ENCODE data around the gene MRPL54. TPM values are rescaled to one million over a fixed set of nuclear protein-coding genes. Genes with fewer than 3 reads are reported as not detected.

MRPL54 gene
- total and polyA plus RNA-seq, 5 donors from 2014 or later: 98.0 to 208 (median 157) TPM

DNA sequence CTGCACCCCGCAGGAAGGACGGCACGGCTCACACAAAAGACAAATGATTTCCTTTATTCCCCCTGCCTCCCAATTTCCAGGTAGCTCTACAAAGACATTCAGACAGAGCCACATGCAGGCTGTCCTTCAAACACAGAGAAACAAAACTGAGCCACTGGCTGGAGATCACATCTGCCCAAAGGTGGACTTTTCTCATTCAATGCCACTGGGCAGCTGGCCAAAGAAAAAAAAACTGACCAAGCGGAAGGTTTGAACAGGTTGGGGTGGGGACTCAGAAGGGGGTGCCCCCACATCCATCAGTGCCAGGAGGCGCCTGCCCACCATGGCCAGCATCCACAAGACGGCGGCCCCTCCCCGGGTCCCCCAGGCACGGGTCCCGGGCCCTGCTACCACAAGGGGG is 41.5 kb downstream of the MRPL54 start:
- Histone ChIP-seq H3K9me3 (ENCODE audit: control insufficient read depth in 2 of 2, low read length in 2 of 2) (no peaks in the 10 kb centered on the region), H3K4me1 (ENCODE audit: control insufficient read depth, insufficient read depth, low read length, poor library complexity, severe bottlenecking) (peaks cover 11% of the 10 kb centered on the region), H3K27me3 (ENCODE audit: control insufficient read depth, insufficient read depth, low read length) (no peaks in the 10 kb centered on the region), H3K27ac (ENCODE audit: insufficient read depth, low read length, poor library complexity, severe bottlenecking) (no peak overlapping the region), H3K36me3 (ENCODE audit: control insufficient read depth, insufficient read depth, low read length) (no peaks in the 10 kb centered on the region), H3K4me3 (ENCODE audit: low read depth, low read length) (no peak overlapping the region)
- Mint-ChIP-seq H3K27ac (no peak overlapping the region), H3K9me3 (peaks cover 0 to 2% (median 0%) of the 10 kb centered on the region in 7 donors), H3K27me3 (no peaks in the 10 kb centered on the region), H3K36me3 (no peaks in the 10 kb centered on the region), H3K4me1 (peaks cover 0 to 23% (median 6%) of the 10 kb centered on the region in 4 donors), H3K4me3 (no peak overlapping the region)
- DNase-seq: no peak
- ATAC-seq (ENCODE audit: low read depth in 2 of 2): no peak

DNA sequence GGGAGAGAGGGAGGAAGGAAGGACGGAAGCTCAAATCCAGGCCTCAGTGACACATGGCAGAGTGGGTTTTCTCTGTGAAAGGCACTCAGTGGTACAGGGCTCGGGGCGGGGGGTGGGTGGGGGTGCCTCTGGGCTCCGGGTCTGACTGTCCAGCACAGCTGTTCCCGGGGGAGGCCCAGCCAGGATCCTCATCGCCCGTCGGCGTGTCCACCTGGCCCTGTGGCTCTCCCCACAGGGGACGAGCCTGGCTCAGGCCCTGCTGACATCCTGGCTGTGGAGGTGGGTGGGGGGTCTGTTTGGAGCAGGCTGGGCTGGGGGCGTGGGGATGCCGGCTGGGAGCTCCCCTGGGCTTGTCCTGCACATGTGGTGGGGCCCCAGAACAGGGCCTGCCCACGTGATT is 41.9 kb downstream of the MRPL54 start:
- no peaks in the 10 kb centered on the region for H3K9me3 ChIP-seq (ENCODE audit: control insufficient read depth in 2 of 2, low read length in 2 of 2)
- Mint-ChIP-seq H3K4me1 (peaks cover 0 to 20% (median 8%) of the 10 kb centered on the region in 4 donors), H3K27me3 (no peaks in the 10 kb centered on the region), H3K9me3 (peaks cover 0 to 2% (median 0%) of the 10 kb centered on the region in 7 donors), H3K36me3 (no peaks in the 10 kb centered on the region), H3K4me3 (no peak overlapping the region), H3K27ac (no peak overlapping the region)
- no peaks in the 10 kb centered on the region for H3K36me3 ChIP-seq (ENCODE audit: control insufficient read depth, insufficient read depth, low read length)
- no peak overlapping the region for H3K27ac ChIP-seq (ENCODE audit: insufficient read depth, low read length, poor library complexity, severe bottlenecking)
- ATAC-seq (ENCODE audit: low read depth in 2 of 2) (no peak), DNase-seq (no peak)
- no peak overlapping the region for H3K4me3 ChIP-seq (ENCODE audit: low read depth, low read length)
- H3K27me3 ChIP-seq (ENCODE audit: control insufficient read depth, insufficient read depth, low read length): no peaks in the 10 kb centered on the region
- peaks cover 11% of the 10 kb centered on the region for H3K4me1 ChIP-seq (ENCODE audit: control insufficient read depth, insufficient read depth, low read length, poor library complexity, severe bottlenecking)

DNA sequence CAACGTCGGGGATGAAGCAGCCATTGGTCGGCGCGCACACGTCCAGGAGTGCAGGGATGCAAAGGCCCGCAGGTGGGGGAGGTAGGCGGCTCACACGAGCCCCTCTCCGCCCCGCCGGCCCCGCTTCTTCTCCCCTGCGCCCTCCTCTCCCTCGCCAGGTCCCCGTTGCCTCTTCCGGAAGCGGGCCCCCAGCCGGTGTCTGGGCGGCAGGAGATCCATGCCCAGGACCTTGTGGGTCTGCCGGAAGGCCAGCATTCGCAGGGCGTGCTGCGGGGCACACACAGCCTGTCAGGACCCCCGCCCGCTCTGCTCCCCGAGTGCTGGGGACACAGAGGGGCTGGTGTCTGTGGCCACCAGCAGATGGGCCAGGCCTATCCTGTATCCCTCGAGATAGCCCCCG is 43.4 kb downstream of the MRPL54 start:
- H3K4me1 Mint-ChIP-seq: peaks cover 0 to 20% (median 8%) of the 10 kb centered on the region in 4 donors
- no peaks in the 10 kb centered on the region for H3K27me3 Mint-ChIP-seq
- H3K4me3 ChIP-seq (ENCODE audit: low read depth, low read length): no peak overlapping the region
- H3K27ac Mint-ChIP-seq: no peak overlapping the region
- no peak overlapping the region for H3K4me3 Mint-ChIP-seq
- peaks cover 19% of the 10 kb centered on the region for H3K4me1 ChIP-seq (ENCODE audit: control insufficient read depth, insufficient read depth, low read length, poor library complexity, severe bottlenecking)
- H3K27ac ChIP-seq (ENCODE audit: insufficient read depth, low read length, poor library complexity, severe bottlenecking): no peak overlapping the region
- H3K36me3 ChIP-seq (ENCODE audit: control insufficient read depth, insufficient read depth, low read length): no peaks in the 10 kb centered on the region
- H3K27me3 ChIP-seq (ENCODE audit: control insufficient read depth, insufficient read depth, low read length): no peaks in the 10 kb centered on the region
- peaks cover 0 to 2% (median 0%) of the 10 kb centered on the region in 7 donors for H3K9me3 Mint-ChIP-seq
- DNase-seq: no peak
- no peaks in the 10 kb centered on the region for H3K36me3 Mint-ChIP-seq
- H3K9me3 ChIP-seq (ENCODE audit: control insufficient read depth in 2 of 2, low read length in 2 of 2): no peaks in the 10 kb centered on the region
- no peak for ATAC-seq (ENCODE audit: low read depth in 2 of 2)

GRCh38 chr19:3807131-3807480 is 44.6 kb downstream of the MRPL54 start:
- Histone ChIP-seq H3K4me3 (ENCODE audit: low read depth, low read length) (no peak overlapping the region), H3K36me3 (ENCODE audit: control insufficient read depth, insufficient read depth, low read length) (no peaks in the 10 kb centered on the region), H3K4me1 (ENCODE audit: control insufficient read depth, insufficient read depth, low read length, poor library complexity, severe bottlenecking) (peaks cover 11% of the 10 kb centered on the region), H3K9me3 (ENCODE audit: control insufficient read depth in 2 of 2, low read length in 2 of 2) (no peaks in the 10 kb centered on the region), H3K27me3 (ENCODE audit: control insufficient read depth, insufficient read depth, low read length) (no peaks in the 10 kb centered on the region), H3K27ac (ENCODE audit: insufficient read depth, low read length, poor library complexity, severe bottlenecking) (no peak overlapping the region)
- H3K4me1 Mint-ChIP-seq: peaks cover 0 to 19% (median 9%) of the 10 kb centered on the region in 4 donors
- no peak overlapping the region for H3K4me3 Mint-ChIP-seq
- no peaks in the 10 kb centered on the region for H3K27me3 Mint-ChIP-seq
- no peak for ATAC-seq (ENCODE audit: low read depth in 2 of 2)
- H3K36me3 Mint-ChIP-seq: no peaks in the 10 kb centered on the region
- peaks cover 0 to 2% (median 0%) of the 10 kb centered on the region in 7 donors for H3K9me3 Mint-ChIP-seq
- H3K27ac Mint-ChIP-seq: no peak overlapping the region
- DNase-seq: no peak

DNA sequence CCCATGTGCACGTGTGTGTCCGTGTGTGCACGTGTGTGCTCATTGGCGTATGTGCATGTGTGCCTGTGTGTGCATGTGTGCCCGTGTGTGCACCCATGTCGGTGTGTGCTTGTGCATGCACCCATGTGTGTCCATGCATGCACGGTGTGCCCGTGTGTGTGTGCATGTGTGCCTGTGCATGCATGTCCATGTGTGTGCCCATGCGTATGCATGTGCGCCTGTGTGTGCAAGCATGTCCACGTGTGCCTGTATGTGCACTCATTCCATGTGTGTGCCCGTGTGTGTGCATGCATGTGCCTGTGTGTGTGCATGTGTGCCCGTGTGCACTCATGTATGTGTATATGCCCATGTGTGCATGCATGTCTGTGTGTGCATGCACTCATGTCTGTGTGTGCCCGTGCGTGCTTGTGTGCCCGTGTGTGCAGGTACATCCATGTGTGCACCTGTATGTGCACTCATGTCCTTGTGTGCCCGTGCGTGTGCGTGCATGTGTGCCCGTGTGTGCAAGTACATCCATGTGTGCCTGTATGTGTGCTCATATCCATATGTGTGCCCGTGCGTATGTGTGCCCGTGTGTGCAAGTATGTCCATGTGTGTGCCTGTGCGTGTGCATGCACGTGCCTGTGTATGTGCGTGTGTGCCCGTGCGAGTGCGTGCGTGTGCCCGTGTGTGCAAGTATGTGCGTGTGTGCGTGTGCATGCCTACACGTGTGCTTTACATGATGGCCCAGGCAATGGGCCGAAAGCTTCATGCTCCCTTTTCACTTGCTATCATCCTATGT is 45.3 kb downstream of the MRPL54 start:
- no peak for DNase-seq
- no peaks in the 10 kb centered on the region for H3K9me3 ChIP-seq (ENCODE audit: control insufficient read depth in 2 of 2, low read length in 2 of 2)
- ATAC-seq (ENCODE audit: low read depth in 2 of 2): no peak
- peaks cover 18% of the 10 kb centered on the region for H3K4me1 ChIP-seq (ENCODE audit: control insufficient read depth, insufficient read depth, low read length, poor library complexity, severe bottlenecking)
- H3K4me3 Mint-ChIP-seq: peak overlapping the region in 1 of 4 donors; percentile 74
- H3K36me3 Mint-ChIP-seq: no peaks in the 10 kb centered on the region
- no peaks in the 10 kb centered on the region for H3K36me3 ChIP-seq (ENCODE audit: control insufficient read depth, insufficient read depth, low read length)
- no peaks in the 10 kb centered on the region for H3K27me3 Mint-ChIP-seq
- no peak overlapping the region for H3K4me3 ChIP-seq (ENCODE audit: low read depth, low read length)
- peaks cover 0 to 2% (median 0%) of the 10 kb centered on the region in 7 donors for H3K9me3 Mint-ChIP-seq
- H3K27ac ChIP-seq (ENCODE audit: insufficient read depth, low read length, poor library complexity, severe bottlenecking): no peak overlapping the region
- no peaks in the 10 kb centered on the region for H3K27me3 ChIP-seq (ENCODE audit: control insufficient read depth, insufficient read depth, low read length)
- H3K4me1 Mint-ChIP-seq: peaks cover 0 to 23% (median 14%) of the 10 kb centered on the region in 4 donors
- peak overlapping the region in 2 of 3 donors; percentile 77 to 94 for H3K27ac Mint-ChIP-seq

GRCh38 chr19:3808420-3809143 is 46.1 kb downstream of the MRPL54 start:
- H3K4me1 ChIP-seq (ENCODE audit: control insufficient read depth, insufficient read depth, low read length, poor library complexity, severe bottlenecking): peaks cover 26% of the 10 kb centered on the region
- H3K9me3 Mint-ChIP-seq: peaks cover 0 to 2% (median 0%) of the 10 kb centered on the region in 7 donors
- H3K36me3 ChIP-seq (ENCODE audit: control insufficient read depth, insufficient read depth, low read length): no peaks in the 10 kb centered on the region
- no peaks in the 10 kb centered on the region for H3K9me3 ChIP-seq (ENCODE audit: control insufficient read depth in 2 of 2, low read length in 2 of 2)
- H3K27ac Mint-ChIP-seq: peak overlapping the region in 2 of 3 donors; percentile 69 to 94
- ATAC-seq (ENCODE audit: low read depth in 2 of 2) (no peak), DNase-seq (no peak)
- peaks cover 0 to 30% (median 15%) of the 10 kb centered on the region in 4 donors for H3K4me1 Mint-ChIP-seq
- no peaks in the 10 kb centered on the region for H3K36me3 Mint-ChIP-seq
- no peaks in the 10 kb centered on the region for H3K27me3 Mint-ChIP-seq
- H3K27ac ChIP-seq (ENCODE audit: insufficient read depth, low read length, poor library complexity, severe bottlenecking): no peak overlapping the region
- peak overlapping the region in 1 of 4 donors; percentile 74 for H3K4me3 Mint-ChIP-seq
- no peaks in the 10 kb centered on the region for H3K27me3 ChIP-seq (ENCODE audit: control insufficient read depth, insufficient read depth, low read length)
- no peak overlapping the region for H3K4me3 ChIP-seq (ENCODE audit: low read depth, low read length)

- Mint-ChIP-seq H3K4me3 (no peak overlapping the region), H3K36me3 (no peaks in the 10 kb centered on the region), H3K4me1 (peaks cover 6 to 44% (median 26%) of the 10 kb centered on the region in 4 donors), H3K27me3 (no peaks in the 10 kb centered on the region), H3K9me3 (peaks cover 0 to 2% (median 0%) of the 10 kb centered on the region in 7 donors), H3K27ac (peak overlapping the region in 1 of 3 donors; percentile 20)
- DNase-seq: no peak
- Histone ChIP-seq H3K27ac (ENCODE audit: insufficient read depth, low read length, poor library complexity, severe bottlenecking) (no peak overlapping the region), H3K4me1 (ENCODE audit: control insufficient read depth, insufficient read depth, low read length, poor library complexity, severe bottlenecking) (peaks cover 39% of the 10 kb centered on the region), H3K9me3 (ENCODE audit: control insufficient read depth in 2 of 2, low read length in 2 of 2) (no peaks in the 10 kb centered on the region), H3K4me3 (ENCODE audit: low read depth, low read length) (no peak overlapping the region), H3K36me3 (ENCODE audit: control insufficient read depth, insufficient read depth, low read length) (no peaks in the 10 kb centered on the region), H3K27me3 (ENCODE audit: control insufficient read depth, insufficient read depth, low read length) (no peaks in the 10 kb centered on the region)
- no peak for ATAC-seq (ENCODE audit: low read depth in 2 of 2)
Observed at GRCh38 chr19:3809881-3810707, 47.6 kb downstream of the MRPL54 start.

All from CD4-positive, CD25-positive, alpha-beta regulatory T cell (primary cell).